LNCAP (cell line): ENCODE data around the gene SMPX.

Experiments
- TF ChIP-seq, protein P1 (sequence below): fragments of 450-650 bp; IDR thresholded peaks from 2 replicates; pipeline ENCODE4 v1.5.1; 2017; ENCODE audit warnings: mild to moderate bottlenecking

Gene SMPX

DNA sequence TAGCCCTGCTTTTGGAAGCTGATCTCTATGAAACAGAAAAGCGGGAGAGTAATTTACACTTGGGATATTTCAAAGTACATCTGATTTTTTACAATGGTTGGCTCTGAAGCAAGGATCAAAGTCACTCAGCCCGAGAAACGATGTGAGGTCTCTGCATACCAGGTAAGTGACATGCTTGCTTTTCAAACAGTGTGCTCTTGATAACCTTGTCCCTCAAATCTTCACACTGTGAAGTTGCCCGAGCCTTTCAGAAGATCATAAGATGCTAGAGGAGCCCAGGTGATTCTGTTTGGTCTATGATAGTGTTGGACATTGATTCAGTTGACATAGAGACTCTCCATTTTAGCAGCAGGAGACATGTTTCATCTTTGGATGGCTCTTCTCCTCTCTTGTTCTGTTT lies 52.7 kb downstream of the SMPX start:
- TF ChIP-seq, protein P1, sequence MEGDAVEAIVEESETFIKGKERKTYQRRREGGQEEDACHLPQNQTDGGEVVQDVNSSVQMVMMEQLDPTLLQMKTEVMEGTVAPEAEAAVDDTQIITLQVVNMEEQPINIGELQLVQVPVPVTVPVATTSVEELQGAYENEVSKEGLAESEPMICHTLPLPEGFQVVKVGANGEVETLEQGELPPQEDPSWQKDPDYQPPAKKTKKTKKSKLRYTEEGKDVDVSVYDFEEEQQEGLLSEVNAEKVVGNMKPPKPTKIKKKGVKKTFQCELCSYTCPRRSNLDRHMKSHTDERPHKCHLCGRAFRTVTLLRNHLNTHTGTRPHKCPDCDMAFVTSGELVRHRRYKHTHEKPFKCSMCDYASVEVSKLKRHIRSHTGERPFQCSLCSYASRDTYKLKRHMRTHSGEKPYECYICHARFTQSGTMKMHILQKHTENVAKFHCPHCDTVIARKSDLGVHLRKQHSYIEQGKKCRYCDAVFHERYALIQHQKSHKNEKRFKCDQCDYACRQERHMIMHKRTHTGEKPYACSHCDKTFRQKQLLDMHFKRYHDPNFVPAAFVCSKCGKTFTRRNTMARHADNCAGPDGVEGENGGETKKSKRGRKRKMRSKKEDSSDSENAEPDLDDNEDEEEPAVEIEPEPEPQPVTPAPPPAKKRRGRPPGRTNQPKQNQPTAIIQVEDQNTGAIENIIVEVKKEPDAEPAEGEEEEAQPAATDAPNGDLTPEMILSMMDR: no peak

DNA sequence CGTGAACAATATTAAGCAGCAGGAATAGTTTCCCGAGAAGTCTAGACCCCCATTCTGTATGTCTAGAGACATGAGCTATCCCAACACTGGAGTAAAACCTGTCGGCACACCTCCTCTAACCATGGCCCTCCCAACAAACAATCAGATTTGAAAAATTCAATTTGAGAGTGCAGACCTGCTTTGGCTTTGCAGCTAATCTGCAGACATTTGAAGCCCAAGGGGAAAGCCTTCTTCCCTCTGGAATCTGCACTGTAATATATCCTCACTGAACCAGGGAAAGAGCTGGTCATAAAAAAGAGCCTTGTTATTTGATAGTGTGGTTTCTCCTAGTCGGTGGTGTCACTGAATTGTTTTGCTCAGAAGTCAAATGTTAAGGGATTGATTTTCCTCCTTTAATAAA lies 55.2 kb downstream of the SMPX start:
- TF ChIP-seq, protein P1: no peak

- TF ChIP-seq, protein P1: no peak
These were observed 56.9 kb downstream of the SMPX start for GRCh38 chrX:21700967-21701366.

DNA sequence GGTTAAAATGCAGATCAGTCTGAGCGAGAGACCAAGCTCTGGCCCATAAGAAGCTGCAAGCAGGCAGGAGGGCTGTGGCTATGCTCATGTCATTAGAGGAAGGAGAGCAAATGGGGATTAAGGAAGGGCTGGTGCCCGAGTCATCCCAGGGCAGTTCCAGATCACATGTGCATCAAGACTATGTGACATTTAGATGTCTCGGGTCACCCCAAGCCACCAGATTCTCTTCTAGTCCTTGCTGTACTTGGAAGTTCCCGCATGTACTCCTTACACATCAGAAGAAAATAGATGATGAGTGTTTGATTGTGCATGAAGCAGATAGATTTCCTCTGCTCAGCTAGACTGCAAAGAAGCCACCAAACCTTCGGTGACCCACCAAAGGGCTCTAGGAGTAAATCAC lies 57.6 kb downstream of the SMPX start:
- TF ChIP-seq, protein P1: no peak

GRCh38 chrX:21699136-21699535 lies 58.8 kb downstream of the SMPX start:
- TF ChIP-seq, protein P1: no peak

DNA sequence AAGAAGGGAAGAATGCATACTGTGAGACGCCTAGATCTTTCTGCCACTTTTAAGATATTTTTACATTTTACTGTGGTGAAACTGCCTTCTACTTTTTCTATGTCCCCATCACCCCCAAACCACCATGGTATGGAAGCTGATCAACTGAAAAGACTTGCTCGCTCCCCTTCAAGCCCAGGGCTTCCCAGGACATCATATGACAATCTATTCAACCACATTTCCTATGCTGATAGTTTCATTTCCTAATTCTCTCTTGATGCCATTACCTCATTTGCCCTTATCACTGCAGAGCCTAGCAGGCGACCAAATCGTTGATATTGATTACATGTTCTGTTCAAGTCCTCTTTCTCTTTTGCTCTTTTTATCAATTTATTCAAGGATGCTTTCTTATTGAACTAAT lies 59.6 kb downstream of the SMPX start:
- TF ChIP-seq, protein P1: no peak

GRCh38 chrX:21691512-21692018 lies 66.4 kb downstream of the SMPX start:
- TF ChIP-seq, protein P1: no peak

GRCh38 chrX:21683941-21684340 lies 74.0 kb downstream of the SMPX start:
- TF ChIP-seq, protein P1: no peak
